Measurements from ENCODE around the gene CRKL.

The CRKL gene

GRCh38 chr22:20991252-20992055, 74.2 kb downstream of the CRKL start:
- no peak for DNase-seq (ENCODE audit: low read depth)
- no peak for TF ChIP-seq CTCF (IDR thresholded peaks at IDR 0.05; ENCODE audit: control insufficient read depth, insufficient read depth, low read depth, low read length, missing control alignments)
- no peak overlapping the region for H3K4me3 ChIP-seq (ENCODE audit: control insufficient read depth, low read depth, low read length)

- DNase-seq (ENCODE audit: low read depth), result no peak
- TF ChIP-seq CTCF (IDR thresholded peaks at IDR 0.05; ENCODE audit: control insufficient read depth, insufficient read depth, low read depth, low read length, missing control alignments), result no peak
- H3K4me3 ChIP-seq (ENCODE audit: control insufficient read depth, low read depth, low read length), result no peak overlapping the region
Observed at GRCh38 chr22:20992056-20992442, 74.8 kb downstream of the CRKL start.

GRCh38 chr22:20992456-20993303, 75.5 kb downstream of the CRKL start:
- no peak for DNase-seq (ENCODE audit: low read depth)
- no peak for TF ChIP-seq CTCF (IDR thresholded peaks at IDR 0.05; ENCODE audit: control insufficient read depth, insufficient read depth, low read depth, low read length, missing control alignments)
- H3K4me3 ChIP-seq (ENCODE audit: control insufficient read depth, low read depth, low read length), result no peak overlapping the region

- no peak for DNase-seq (ENCODE audit: low read depth)
- no peak for TF ChIP-seq CTCF (IDR thresholded peaks at IDR 0.05; ENCODE audit: control insufficient read depth, insufficient read depth, low read depth, low read length, missing control alignments)
- H3K4me3 ChIP-seq (ENCODE audit: control insufficient read depth, low read depth, low read length), result no peak overlapping the region
Observed at GRCh38 chr22:20993304-20994127, 76.3 kb downstream of the CRKL start.

- no peak overlapping the region for H3K4me3 ChIP-seq (ENCODE audit: control insufficient read depth, low read depth, low read length)
- no peak for DNase-seq (ENCODE audit: low read depth)
- no peak for TF ChIP-seq CTCF (IDR thresholded peaks at IDR 0.05; ENCODE audit: control insufficient read depth, insufficient read depth, low read depth, low read length, missing control alignments)
Observed at GRCh38 chr22:20994128-20994901, 77.1 kb downstream of the CRKL start.

- no peak for TF ChIP-seq CTCF (IDR thresholded peaks at IDR 0.05; ENCODE audit: control insufficient read depth, insufficient read depth, low read depth, low read length, missing control alignments)
- DNase-seq (ENCODE audit: low read depth), result no peak
- no peak overlapping the region for H3K4me3 ChIP-seq (ENCODE audit: control insufficient read depth, low read depth, low read length)
Observed at GRCh38 chr22:20994902-20995241, 77.7 kb downstream of the CRKL start.
